Fibroblast of lung (primary cell): ENCODE data around the gene VAPB.

Experiments
- CTCF ChIP-seq, 2 donors: IDR thresholded peaks in 1 of 2; conservative IDR thresholded peaks in 1 of 2; 1 replicate in 1 of 2; 2 replicates in 1 of 2; pipeline ENCODE4 v1.5.1; 2011 to 2012; ENCODE audit warnings: low read length in 2 of 2, control low read depth in 1 of 2, inconsistent platforms in 1 of 2, low read depth in 1 of 2, mild to moderate bottlenecking in 1 of 2
- EZH2 ChIP-seq: IDR thresholded peaks from 2 replicates; pipeline ENCODE4 v1.5.1; 2012; ENCODE audit warnings: low read length, control low read depth, mild to moderate bottlenecking; ENCODE audit errors: missing control alignments

DNA sequence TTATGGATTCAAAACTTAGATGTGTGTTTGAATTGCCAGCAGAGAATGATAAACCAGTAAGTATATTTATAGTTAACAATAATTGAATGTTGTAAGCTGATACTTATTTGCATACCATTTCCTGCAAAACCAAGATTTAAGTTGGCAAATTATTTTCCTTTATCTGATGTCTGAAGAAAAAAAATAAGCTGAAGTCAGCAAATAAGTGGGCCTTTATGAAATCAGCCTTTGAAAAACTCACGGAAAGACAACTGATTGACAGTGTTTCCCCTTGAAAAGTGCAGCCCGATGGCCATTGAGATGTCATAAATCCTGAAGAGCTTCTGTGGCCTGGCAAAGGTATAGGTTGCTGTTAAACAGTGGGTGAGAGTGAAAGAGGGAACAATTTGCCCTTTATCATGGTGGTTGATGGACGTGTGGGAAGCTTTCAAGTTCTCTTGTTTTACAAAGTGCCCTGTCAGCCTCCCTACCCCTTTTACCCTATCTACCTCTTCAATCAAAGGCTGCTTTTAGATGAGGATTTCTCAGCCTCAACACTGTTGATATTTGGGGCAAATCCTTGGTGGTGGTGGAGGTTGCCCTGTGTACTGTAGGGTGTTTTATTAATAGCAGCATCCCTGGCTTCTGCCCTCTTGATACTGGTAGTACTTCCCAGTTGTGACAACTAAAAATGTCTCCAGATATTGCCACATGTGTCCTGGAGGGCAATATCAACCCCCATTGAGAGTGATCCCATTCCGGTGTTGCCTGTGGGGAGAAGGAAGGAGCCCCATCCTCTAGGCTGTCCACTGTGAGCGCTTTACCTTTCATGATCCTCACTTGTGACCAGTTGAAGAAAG is 50.2 kb downstream of the VAPB start:
- TF ChIP-seq CTCF (conservative IDR thresholded peaks at IDR 0.05 in 1 of 2, IDR thresholded peaks at IDR 0.05 in 1 of 2; ENCODE audit: low read depth in 1 of 2, low read length in 2 of 2), result no peak
- no peak for TF ChIP-seq EZH2
